Osteoblast (primary cell): ENCODE measurements around the gene SHISA2. TPM values are rescaled to one million over a fixed set of nuclear protein-coding genes. Genes with fewer than 3 reads are reported as not detected.
"Not testable (repeated sequence)": the region's sequence is repeated elsewhere in the genome, so short reads cannot be mapped to it uniquely, and the experiment has no call there.

Experiments
- DNase-seq: peaks from one replicate; pipeline ENCODE4 v3.0.0; 2011; ENCODE audit warnings: low spot score, mixed read lengths; ENCODE audit not compliant: insufficient read length; ENCODE audit errors: missing footprints
- H2AFZ ChIP-seq: 2 replicates; pipeline ENCODE4 v1.6.0; 2011; ENCODE audit warnings: mild to moderate bottlenecking, low read length
- H3K27ac ChIP-seq: 2 replicates; pipeline ENCODE4 v1.5.1; 2011; ENCODE audit warnings: mild to moderate bottlenecking, low read depth, low read length, moderate library complexity
- H3K27me3 ChIP-seq: 2 replicates; pipeline ENCODE4 v1.6.0; 2012; ENCODE audit warnings: mild to moderate bottlenecking, control low read depth, inconsistent platforms, low read length, moderate library complexity; ENCODE audit not compliant: insufficient read depth
- H3K36me3 ChIP-seq: 2 replicates; pipeline ENCODE4 v1.5.1; 2011; ENCODE audit warnings: mild to moderate bottlenecking, low read length, control low read depth, moderate library complexity; ENCODE audit not compliant: insufficient read depth
- H3K4me1 ChIP-seq: 2 replicates; pipeline ENCODE4 v1.5.1; 2011; ENCODE audit warnings: mild to moderate bottlenecking, low read length, control low read depth, moderate library complexity; ENCODE audit not compliant: insufficient read depth
- H3K4me2 ChIP-seq: 2 replicates; pipeline ENCODE4 v1.6.0; 2011; ENCODE audit warnings: mild to moderate bottlenecking, low read length; ENCODE audit not compliant: insufficient read depth
- H3K4me3 ChIP-seq: fragments of 200-600 bp; sonication (generic); 3 replicates; pipeline ENCODE4 v1.5.1; 2012; ENCODE audit warnings: mild to moderate bottlenecking, low read length, inconsistent platforms; ENCODE audit not compliant: insufficient read depth
- H3K79me2 ChIP-seq: 2 replicates; pipeline ENCODE4 v1.6.0; 2012; ENCODE audit warnings: mild to moderate bottlenecking, low read length, control low read depth, inconsistent platforms; ENCODE audit not compliant: insufficient read depth
- H3K9me3 ChIP-seq: 2 replicates; pipeline ENCODE4 v1.5.1; 2011; ENCODE audit warnings: low read depth, low read length, control low read depth
- H4K20me1 ChIP-seq: 2 replicates; pipeline ENCODE4 v1.6.0; 2012; ENCODE audit warnings: mild to moderate bottlenecking, low read length, control low read depth; ENCODE audit not compliant: insufficient read depth
- total RNA-seq: library from RNA; depleted of rRNA; stranded (reverse); fragments of >200 nt; gene quantifications from 2 replicates; pipeline ENCODE4 v1.2.3, GENCODE V29; 2012
- TF ChIP-seq, protein P1 (sequence below): IDR thresholded peaks from 2 replicates; pipeline ENCODE4 v1.5.1; 2011; ENCODE audit warnings: mild to moderate bottlenecking, low read depth, low read length, moderate library complexity; ENCODE audit errors: extremely low read depth

The SHISA2 gene
- total RNA-seq, 1 donor, result 4.3 TPM

DNA sequence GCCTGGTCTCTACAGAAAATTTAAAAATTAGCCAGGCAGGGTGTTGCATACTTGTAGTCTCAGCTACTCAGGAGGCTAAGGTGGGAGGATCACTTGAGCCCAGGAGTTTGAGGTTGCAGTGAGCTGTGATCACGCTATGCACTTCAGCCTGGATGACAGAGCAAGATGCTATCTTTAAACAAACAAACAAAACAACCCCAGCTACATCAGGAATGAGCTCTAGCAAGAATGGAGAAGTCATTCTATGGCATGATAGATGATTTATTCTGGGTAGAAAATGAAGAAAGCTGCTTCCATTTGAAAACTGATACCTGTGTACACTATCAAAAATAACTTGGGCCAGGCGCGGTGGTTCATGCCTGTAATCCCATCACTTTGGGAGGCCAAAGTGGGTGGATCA is 15.8 kb upstream of the SHISA2 start:
- no peaks in the 10 kb centered on the region for H3K4me1 ChIP-seq
- no peak overlapping the region for H3K4me3 ChIP-seq
- no peak overlapping the region for H2AFZ ChIP-seq
- no peaks in the 10 kb centered on the region for H3K9me3 ChIP-seq
- no peaks in the 10 kb centered on the region for H3K36me3 ChIP-seq
- H3K27me3 ChIP-seq, result peaks cover 4% of the 10 kb centered on the region
- no peak overlapping the region for H3K27ac ChIP-seq
- TF ChIP-seq, protein P1, sequence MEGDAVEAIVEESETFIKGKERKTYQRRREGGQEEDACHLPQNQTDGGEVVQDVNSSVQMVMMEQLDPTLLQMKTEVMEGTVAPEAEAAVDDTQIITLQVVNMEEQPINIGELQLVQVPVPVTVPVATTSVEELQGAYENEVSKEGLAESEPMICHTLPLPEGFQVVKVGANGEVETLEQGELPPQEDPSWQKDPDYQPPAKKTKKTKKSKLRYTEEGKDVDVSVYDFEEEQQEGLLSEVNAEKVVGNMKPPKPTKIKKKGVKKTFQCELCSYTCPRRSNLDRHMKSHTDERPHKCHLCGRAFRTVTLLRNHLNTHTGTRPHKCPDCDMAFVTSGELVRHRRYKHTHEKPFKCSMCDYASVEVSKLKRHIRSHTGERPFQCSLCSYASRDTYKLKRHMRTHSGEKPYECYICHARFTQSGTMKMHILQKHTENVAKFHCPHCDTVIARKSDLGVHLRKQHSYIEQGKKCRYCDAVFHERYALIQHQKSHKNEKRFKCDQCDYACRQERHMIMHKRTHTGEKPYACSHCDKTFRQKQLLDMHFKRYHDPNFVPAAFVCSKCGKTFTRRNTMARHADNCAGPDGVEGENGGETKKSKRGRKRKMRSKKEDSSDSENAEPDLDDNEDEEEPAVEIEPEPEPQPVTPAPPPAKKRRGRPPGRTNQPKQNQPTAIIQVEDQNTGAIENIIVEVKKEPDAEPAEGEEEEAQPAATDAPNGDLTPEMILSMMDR, result no peak
- no peaks in the 10 kb centered on the region for H4K20me1 ChIP-seq
- H3K79me2 ChIP-seq, result no peaks in the 10 kb centered on the region
- no peak overlapping the region for H3K4me2 ChIP-seq
- no peak for DNase-seq

DNA sequence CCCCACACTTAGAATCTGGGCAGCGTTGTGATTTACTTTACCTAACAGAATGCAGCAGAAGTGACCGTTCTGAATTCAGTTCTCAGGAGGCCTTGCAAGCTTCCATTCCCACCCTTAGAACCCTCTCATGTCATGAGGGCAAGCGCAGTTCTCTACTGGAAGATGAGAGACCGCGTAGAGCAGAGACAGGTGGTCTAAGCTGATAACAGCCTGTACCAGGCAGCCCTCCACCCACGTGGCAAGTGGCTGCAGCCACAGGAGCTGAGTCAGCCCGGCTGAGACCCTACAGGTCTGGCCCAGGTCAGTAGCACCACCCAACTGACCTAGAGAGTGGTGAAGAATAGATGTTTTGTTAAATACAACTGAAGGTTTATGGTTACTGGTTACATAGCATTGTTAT is 14.7 kb upstream of the SHISA2 start:
- not testable (repeated sequence) for H3K4me3 ChIP-seq

DNA sequence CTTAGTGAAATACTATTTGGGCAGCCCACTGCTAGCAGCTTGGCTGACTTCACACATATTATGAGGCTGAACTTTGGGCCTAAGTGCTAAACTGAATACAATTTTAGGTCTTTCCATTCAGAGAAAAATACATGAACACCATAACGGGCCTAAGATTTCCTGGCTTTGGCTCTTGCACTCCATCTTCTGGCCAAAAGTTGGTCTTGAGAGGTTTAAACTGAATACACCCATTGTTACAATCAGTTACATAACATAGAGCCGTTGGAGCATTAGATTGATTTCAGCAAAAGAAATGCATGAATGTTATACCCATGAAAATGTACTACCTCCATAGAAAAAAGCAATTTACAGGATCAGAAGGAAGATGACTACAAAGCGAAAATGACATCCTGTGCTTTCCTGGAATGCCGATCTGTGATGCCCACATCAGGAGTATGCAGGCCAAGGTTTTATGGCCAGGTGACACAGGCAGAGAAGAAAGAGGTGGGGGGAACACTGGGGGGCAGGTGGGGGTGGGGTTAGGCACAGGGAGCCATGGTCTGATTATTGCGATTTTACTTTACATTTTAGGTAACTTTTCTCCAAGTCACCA is 11.1 kb upstream of the SHISA2 start:
- peaks cover 4% of the 10 kb centered on the region for H3K4me1 ChIP-seq
- no peak overlapping the region for H3K4me3 ChIP-seq
- no peak overlapping the region for H3K4me2 ChIP-seq
- no peaks in the 10 kb centered on the region for H3K9me3 ChIP-seq
- no peaks in the 10 kb centered on the region for H3K36me3 ChIP-seq
- H3K27me3 ChIP-seq, result no peaks in the 10 kb centered on the region
- DNase-seq, result no peak
- no peaks in the 10 kb centered on the region for H3K79me2 ChIP-seq
- TF ChIP-seq, protein P1, result peak; percentile 68
- H4K20me1 ChIP-seq, result no peaks in the 10 kb centered on the region
- no peak overlapping the region for H2AFZ ChIP-seq
- H3K27ac ChIP-seq, result no peak overlapping the region

More for the DNA sequence above, 14.7 kb upstream of the SHISA2 start:
- H3K36me3 ChIP-seq, H3K4me2 ChIP-seq, H4K20me1 ChIP-seq, H3K79me2 ChIP-seq, H3K27ac ChIP-seq, DNase-seq, H3K27me3 ChIP-seq, H3K4me1 ChIP-seq, H2AFZ ChIP-seq, H3K9me3 ChIP-seq: not testable (repeated sequence)

DNA sequence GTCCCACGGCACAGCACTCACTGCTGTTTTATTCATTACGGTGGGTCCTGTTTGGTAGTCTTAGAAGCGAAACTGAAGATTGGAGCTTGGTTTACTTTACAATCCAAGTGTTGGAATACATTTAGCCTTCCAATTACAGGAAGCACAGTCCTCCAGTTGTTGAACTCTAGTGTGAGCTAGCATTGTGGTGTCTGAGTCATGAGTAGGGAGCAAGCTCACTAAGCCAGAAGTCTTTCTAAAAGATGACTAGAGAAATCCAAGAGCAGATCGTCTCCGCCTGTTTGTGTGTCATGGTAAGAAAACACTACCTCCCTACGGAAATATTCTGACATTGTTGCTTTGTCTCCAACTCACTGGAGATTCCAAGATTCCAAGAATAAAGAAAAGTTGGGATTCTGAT is 10.1 kb upstream of the SHISA2 start:
- Histone ChIP-seq H3K4me1 (peaks cover 4% of the 10 kb centered on the region), H3K9me3 (no peaks in the 10 kb centered on the region), H3K27ac (peak overlapping the region; percentile 11), H2AFZ (peak overlapping the region; percentile 26), H3K36me3 (no peaks in the 10 kb centered on the region), H3K79me2 (no peaks in the 10 kb centered on the region), H3K4me3 (peak overlapping the region; percentile 14), H3K27me3 (peaks cover 3% of the 10 kb centered on the region), H3K4me2 (peak overlapping the region; percentile 49), H4K20me1 (no peaks in the 10 kb centered on the region)
- TF ChIP-seq, protein P1, result no peak
- peak; percentile 90 for DNase-seq
